ENCODE results near the gene CD48. TPM values are rescaled to one million over a fixed set of nuclear protein-coding genes. Genes with fewer than 3 reads are reported as not detected.
"Not testable (repeated sequence)": the region's sequence is repeated elsewhere in the genome, so short reads cannot be mapped to it uniquely, and the experiment has no call there.

CD48 gene
- total RNA-seq, 6 donors from 2014 or later, result 9.4 to 32.1 (median 16.3) TPM

DNA sequence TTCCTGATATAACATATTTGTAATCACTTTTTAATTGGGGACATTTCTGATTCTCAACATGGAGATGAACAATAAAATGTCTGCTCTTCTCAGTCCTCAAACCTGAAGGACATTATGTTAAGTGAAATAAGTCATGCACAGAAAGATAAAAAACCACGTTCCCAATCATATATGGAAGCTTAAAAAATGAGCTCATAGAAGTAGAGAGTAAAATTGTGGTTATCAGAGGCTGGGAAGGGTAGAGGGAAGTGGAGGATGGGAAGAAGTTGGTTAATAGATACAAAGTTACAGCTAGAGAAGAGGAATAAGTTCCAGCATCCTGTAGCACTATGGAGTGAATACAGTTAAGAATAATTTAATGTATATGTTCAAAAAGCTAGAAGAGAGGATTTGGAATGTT, 1.5 kb upstream of the CD48 start:
- H3K9me3 ChIP-seq, result no peaks in the 10 kb centered on the region
- no peaks in the 10 kb centered on the region for H3K36me3 ChIP-seq
- H3K4me3 ChIP-seq, result no peak overlapping the region
- WGBS, 2 donors, result 25 to 32% methylated on average over 1 of the region's 1 CpG
- no peak for TF ChIP-seq POLR2AphosphoS5 (IDR thresholded peaks at IDR 0.05)
- no peak for TF ChIP-seq POLR2A (IDR thresholded peaks at IDR 0.05)
- TF ChIP-seq CTCF (IDR thresholded peaks at IDR 0.05), result no peak
- TF ChIP-seq EP300 (IDR thresholded peaks at IDR 0.05), result no peak
- peaks cover 0 to 5% (median 0%) of the 10 kb centered on the region in 4 donors for H3K4me1 ChIP-seq
- ATAC-seq (ENCODE audit: low FRiP score in 2 of 2), result no peak
- no peaks in the 10 kb centered on the region for H3K27me3 ChIP-seq
- peak overlapping the region in 2 of 4 donors; percentile 70 to 83 for H3K27ac ChIP-seq
- no peak for DNase-seq

DNA sequence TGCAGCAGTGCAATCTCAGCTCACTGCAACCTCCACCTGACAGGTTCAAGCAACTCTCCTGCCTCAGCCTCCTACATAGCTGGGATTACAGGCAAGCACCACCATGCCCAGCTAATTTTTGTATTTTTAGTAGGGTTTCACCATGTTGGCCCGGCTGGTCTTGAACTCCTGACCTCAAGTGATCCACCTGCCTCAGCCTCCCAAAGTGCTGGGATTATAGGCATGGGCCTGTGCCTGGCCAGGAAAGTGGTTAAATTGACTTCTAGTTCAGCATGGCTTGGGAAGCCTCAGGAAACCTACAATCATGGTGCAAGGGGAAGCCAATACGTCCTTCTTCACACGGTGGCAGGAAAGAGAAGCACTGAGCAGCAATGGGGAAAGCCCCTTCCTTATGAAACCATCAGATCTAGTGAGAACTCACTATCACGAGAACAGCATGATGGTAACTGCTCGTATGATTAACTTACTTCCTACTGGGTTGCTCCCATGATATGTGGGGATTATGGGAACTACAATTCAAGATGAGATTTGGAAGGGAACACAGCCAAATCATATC, 981 bp upstream of the CD48 start:
- WGBS, 2 donors, result 54 to 57% methylated on average over 5 of the region's 5 CpGs
- TF ChIP-seq POLR2AphosphoS5 (IDR thresholded peaks at IDR 0.05) (peak in 1 of 2 donors; percentile 51), EP300 (IDR thresholded peaks at IDR 0.05) (peak in 1 of 4 donors; percentile 34)
- not testable (repeated sequence) for H3K9me3 ChIP-seq, H3K36me3 ChIP-seq, H3K27me3 ChIP-seq, H3K4me3 ChIP-seq, H3K4me1 ChIP-seq
- DNase-seq (peak in 1 of 2 donors; percentile 61), ATAC-seq (ENCODE audit: low FRiP score in 2 of 2) (peak; percentile 46 to 70)
- peak overlapping the region in 3 of 4 donors; percentile 58 to 83 (median 70) for H3K27ac ChIP-seq

- H3K36me3 ChIP-seq, result no peaks in the 10 kb centered on the region
- no peaks in the 10 kb centered on the region for H3K27me3 ChIP-seq
- DNase-seq, result no peak
- H3K4me3 ChIP-seq, result peak overlapping the region in 3 of 4 donors; percentile 25 to 47 (median 33)
- 39 to 50% methylated on average over 2 of the region's 2 CpGs for WGBS, 2 donors
- peaks cover 0 to 12% (median 7%) of the 10 kb centered on the region in 4 donors for H3K4me1 ChIP-seq
- peak overlapping the region; percentile 50 to 83 (median 64) for H3K27ac ChIP-seq
- no peaks in the 10 kb centered on the region for H3K9me3 ChIP-seq
- TF ChIP-seq POLR2AphosphoS5 (IDR thresholded peaks at IDR 0.05) (no peak), POLR2A (IDR thresholded peaks at IDR 0.05) (no peak), CTCF (IDR thresholded peaks at IDR 0.05) (no peak), EP300 (IDR thresholded peaks at IDR 0.05) (no peak)
- no peak for ATAC-seq (ENCODE audit: low FRiP score in 2 of 2)
Measured at GRCh38 chr1:160711276-160711601, 383 bp downstream of the CD48 start.

DNA sequence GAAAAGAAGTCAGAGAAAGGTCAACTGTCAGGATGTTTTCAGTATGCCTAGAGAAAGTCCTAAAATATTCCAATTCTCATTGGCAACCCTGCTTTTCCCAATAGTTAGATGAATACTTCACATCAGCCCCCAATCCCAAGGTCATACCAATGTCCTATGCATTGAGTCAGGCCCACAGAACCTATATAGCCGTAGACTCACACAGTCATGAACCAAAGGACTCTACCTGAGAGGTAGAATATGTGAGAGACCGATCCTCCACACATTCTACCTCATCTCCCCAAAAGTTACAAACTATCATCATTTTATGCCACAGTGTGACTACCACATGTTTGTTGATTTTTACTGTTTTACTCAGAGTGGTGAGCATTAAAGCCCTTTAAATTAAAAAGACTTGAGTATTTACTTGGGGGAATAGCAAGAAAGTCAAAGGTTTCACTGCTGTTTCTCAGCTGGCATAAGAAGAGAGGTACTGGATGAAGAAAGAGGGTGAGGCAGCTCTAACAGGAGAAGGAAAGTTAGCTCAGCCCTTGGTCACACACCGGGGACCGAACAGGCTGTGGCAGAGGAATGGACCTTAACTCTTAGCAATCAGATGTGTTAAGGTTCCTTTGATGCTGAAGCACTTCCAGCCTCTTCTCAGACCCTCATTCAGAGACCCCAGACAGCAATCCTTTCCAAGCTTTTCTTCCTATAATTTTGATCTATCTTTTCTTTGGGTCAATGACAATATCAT, 937 bp downstream of the CD48 start:
- DNase-seq (no peak), ATAC-seq (ENCODE audit: low FRiP score in 2 of 2) (no peak)
- peaks cover under 1 to 16% (median 10%) of the 10 kb centered on the region in 4 donors for H3K4me1 ChIP-seq
- no peaks in the 10 kb centered on the region for H3K27me3 ChIP-seq
- no peaks in the 10 kb centered on the region for H3K36me3 ChIP-seq
- TF ChIP-seq POLR2A (IDR thresholded peaks at IDR 0.05) (no peak), CTCF (IDR thresholded peaks at IDR 0.05) (no peak), POLR2AphosphoS5 (IDR thresholded peaks at IDR 0.05) (no peak), EP300 (IDR thresholded peaks at IDR 0.05) (no peak)
- peak overlapping the region in 3 of 4 donors; percentile 25 to 47 (median 33) for H3K4me3 ChIP-seq
- 77 to 78% methylated on average over 4 of the region's 4 CpGs for WGBS, 2 donors
- peak overlapping the region; percentile 50 to 83 (median 64) for H3K27ac ChIP-seq
- no peaks in the 10 kb centered on the region for H3K9me3 ChIP-seq

DNA sequence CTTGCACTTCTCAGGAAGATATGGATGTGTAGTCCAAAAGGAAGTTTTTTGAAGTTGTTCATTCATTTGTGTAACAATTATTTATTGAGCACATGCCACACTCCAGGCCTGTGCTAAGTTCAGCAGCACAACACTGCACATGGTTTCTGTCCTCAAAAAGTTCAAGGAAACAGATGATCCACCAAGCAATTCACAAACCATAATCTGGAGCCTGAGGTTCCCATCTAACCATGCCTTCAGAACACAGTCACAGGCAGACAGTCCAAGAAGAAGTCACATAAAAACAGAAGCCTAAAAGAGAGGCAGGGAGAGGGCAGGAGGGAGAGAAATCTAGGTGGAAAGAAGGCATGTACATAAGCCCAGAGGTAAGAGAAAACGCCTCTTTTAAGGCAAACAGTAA, 1.9 kb downstream of the CD48 start:
- WGBS, 2 donors, result 57 to 77% methylated on average over 1 of the region's 1 CpG
- no peak for ATAC-seq (ENCODE audit: low FRiP score in 2 of 2)
- H3K4me1 ChIP-seq, result peaks cover 5 to 22% (median 11%) of the 10 kb centered on the region in 4 donors

More for the DNA sequence above, 1.9 kb downstream of the CD48 start:
- H3K27ac ChIP-seq, result peak overlapping the region in 2 of 4 donors; percentile 70 to 83
- no peak for DNase-seq
- peak overlapping the region in 2 of 4 donors; percentile 17 to 47 for H3K4me3 ChIP-seq
- H3K36me3 ChIP-seq, result no peaks in the 10 kb centered on the region
- TF ChIP-seq POLR2A (IDR thresholded peaks at IDR 0.05), result no peak
- TF ChIP-seq EP300 (IDR thresholded peaks at IDR 0.05), result no peak
- no peak for TF ChIP-seq CTCF (IDR thresholded peaks at IDR 0.05)
- no peak for TF ChIP-seq POLR2AphosphoS5 (IDR thresholded peaks at IDR 0.05)
- H3K27me3 ChIP-seq, result no peaks in the 10 kb centered on the region
- no peaks in the 10 kb centered on the region for H3K9me3 ChIP-seq

All from upper lobe of left lung (tissue), 6 donors.